ENCODE measurements around the gene UBXN11.

The UBXN11 gene

GRCh38 chr1:26289158-26290059 lies 17.0 kb downstream of the UBXN11 start:
- no peak for DNase-seq (ENCODE audit: low read depth in 2 of 2)
- no peak overlapping the region for H3K4me3 ChIP-seq (replicated peaks in 1 of 2; ENCODE audit: low read depth in 2 of 2, low read length in 2 of 2)
- TF ChIP-seq, protein P1, sequence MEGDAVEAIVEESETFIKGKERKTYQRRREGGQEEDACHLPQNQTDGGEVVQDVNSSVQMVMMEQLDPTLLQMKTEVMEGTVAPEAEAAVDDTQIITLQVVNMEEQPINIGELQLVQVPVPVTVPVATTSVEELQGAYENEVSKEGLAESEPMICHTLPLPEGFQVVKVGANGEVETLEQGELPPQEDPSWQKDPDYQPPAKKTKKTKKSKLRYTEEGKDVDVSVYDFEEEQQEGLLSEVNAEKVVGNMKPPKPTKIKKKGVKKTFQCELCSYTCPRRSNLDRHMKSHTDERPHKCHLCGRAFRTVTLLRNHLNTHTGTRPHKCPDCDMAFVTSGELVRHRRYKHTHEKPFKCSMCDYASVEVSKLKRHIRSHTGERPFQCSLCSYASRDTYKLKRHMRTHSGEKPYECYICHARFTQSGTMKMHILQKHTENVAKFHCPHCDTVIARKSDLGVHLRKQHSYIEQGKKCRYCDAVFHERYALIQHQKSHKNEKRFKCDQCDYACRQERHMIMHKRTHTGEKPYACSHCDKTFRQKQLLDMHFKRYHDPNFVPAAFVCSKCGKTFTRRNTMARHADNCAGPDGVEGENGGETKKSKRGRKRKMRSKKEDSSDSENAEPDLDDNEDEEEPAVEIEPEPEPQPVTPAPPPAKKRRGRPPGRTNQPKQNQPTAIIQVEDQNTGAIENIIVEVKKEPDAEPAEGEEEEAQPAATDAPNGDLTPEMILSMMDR (IDR thresholded peaks at IDR 0.05; ENCODE audit: low read depth, low read length): no peak

- DNase-seq (ENCODE audit: low read depth in 2 of 2): no peak
- no peak overlapping the region for H3K4me3 ChIP-seq (replicated peaks in 1 of 2; ENCODE audit: low read depth in 2 of 2, low read length in 2 of 2)
- TF ChIP-seq, protein P1 (IDR thresholded peaks at IDR 0.05; ENCODE audit: low read depth, low read length): no peak
Measured at GRCh38 chr1:26288311-26288941, 18.0 kb downstream of the UBXN11 start.

DNA sequence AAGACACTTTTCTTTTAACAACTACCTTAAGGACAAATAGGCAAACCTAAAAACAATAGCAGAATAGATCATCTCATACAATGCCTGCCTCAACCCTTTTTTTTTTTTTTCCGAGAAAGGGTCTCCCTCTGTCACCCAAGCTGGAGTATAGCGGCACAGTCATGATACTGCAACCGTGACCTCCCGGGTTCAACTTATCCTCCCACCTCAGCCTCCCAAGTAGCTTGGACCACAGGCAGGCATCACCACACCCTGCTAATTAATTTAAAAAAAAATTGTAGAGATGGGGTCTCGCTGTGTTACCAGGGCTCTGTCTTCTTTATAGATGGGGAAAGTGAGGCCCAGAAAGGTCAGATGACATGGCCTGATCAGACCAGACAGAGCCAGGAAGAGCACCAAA lies 18.6 kb downstream of the UBXN11 start:
- no peak for DNase-seq (ENCODE audit: low read depth in 2 of 2)
- TF ChIP-seq, protein P1 (IDR thresholded peaks at IDR 0.05; ENCODE audit: low read depth, low read length): no peak
- no peak overlapping the region for H3K4me3 ChIP-seq (replicated peaks in 1 of 2; ENCODE audit: low read depth in 2 of 2, low read length in 2 of 2)

- DNase-seq (ENCODE audit: low read depth in 2 of 2): peak in 1 of 2 donors; percentile 43
- TF ChIP-seq, protein P1 (IDR thresholded peaks at IDR 0.05; ENCODE audit: low read depth, low read length): no peak
- H3K4me3 ChIP-seq (replicated peaks in 1 of 2; ENCODE audit: low read depth in 2 of 2, low read length in 2 of 2): no peak overlapping the region
Measured at GRCh38 chr1:26287033-26287711, 19.3 kb downstream of the UBXN11 start.

DNA sequence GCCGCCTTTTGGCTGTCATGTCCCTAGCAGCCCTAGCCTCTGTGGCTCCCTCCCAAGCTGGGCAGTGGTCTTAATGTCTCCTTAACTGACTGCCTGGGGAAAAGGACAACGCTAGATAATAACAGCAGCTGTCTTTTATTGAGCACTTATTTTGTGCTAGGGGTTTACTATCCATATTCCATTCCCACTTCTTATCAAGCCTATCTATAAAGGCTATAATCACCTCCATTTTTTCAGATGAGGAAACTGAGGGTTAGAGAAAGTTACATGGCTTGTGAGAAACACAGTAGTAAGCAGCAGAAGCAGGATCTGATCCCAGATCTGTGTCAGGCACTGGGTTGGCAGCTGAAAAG lies 20.4 kb downstream of the UBXN11 start:
- TF ChIP-seq, protein P1 (IDR thresholded peaks at IDR 0.05; ENCODE audit: low read depth, low read length): no peak
- no peak overlapping the region for H3K4me3 ChIP-seq (replicated peaks in 1 of 2; ENCODE audit: low read depth in 2 of 2, low read length in 2 of 2)
- no peak for DNase-seq (ENCODE audit: low read depth in 2 of 2)

DNA sequence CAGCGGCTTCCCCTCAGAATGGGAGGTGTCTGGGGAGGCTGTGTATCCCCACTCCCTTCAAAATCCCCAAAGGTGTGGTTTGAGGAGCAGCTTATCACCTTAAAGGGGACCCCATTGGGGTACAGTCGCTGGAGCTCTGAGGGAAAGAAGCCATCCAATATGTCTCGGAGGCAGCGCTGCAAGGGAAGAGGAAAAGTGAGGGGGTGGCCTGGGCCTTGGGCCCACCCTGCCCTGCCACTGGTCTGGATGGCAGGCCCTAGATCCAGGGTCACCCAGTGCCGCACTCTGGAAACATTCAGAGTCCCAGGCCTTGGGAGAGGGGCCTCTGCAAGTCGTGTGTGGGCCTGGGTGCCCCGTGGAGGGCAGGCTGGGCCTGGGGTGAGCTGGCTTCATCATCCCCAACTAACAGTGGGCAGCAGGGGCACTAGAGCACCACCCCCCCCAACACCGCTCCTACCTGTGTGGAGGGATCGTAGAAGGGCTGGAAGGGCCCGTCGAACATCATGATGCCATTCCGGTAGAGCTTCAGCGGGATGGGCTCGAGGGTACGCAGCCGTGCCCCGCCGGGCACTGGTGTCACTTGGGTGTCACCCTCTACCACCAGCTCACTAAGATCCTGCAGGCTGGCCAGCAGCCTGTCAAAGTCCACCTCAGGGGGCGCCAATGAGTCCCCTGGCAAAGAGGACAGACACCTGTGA lies 20.9 kb downstream of the UBXN11 start:
- TF ChIP-seq, protein P1 (IDR thresholded peaks at IDR 0.05; ENCODE audit: low read depth, low read length): peak; percentile 48
- no peak for DNase-seq (ENCODE audit: low read depth in 2 of 2)
- no peak overlapping the region for H3K4me3 ChIP-seq (replicated peaks in 1 of 2; ENCODE audit: low read depth in 2 of 2, low read length in 2 of 2)

Measured in cardiac fibroblast (primary cell).